NCI-H2029 treated with DMSO at 0.1 percent for 48 hours (cell line): Measurements from ENCODE around the gene CDC14C.
"Not testable (repeated sequence)": the region's sequence is repeated elsewhere in the genome, so short reads cannot be mapped to it uniquely, and the experiment has no call there.

Source experiments
- DNase-seq: peaks from one replicate; lab custom pipeline; 2025; lab: John Stamatoyannopoulos, UW

The CDC14C gene

GRCh38 chr7:48924433-48924832, at the start of gene CDC14C:
Gene CDC14C (plus strand): TSS chr7:48924547. CDS start chr7:48924673, 126 bp downstream.
- DNase-seq, result no peak

DNA sequence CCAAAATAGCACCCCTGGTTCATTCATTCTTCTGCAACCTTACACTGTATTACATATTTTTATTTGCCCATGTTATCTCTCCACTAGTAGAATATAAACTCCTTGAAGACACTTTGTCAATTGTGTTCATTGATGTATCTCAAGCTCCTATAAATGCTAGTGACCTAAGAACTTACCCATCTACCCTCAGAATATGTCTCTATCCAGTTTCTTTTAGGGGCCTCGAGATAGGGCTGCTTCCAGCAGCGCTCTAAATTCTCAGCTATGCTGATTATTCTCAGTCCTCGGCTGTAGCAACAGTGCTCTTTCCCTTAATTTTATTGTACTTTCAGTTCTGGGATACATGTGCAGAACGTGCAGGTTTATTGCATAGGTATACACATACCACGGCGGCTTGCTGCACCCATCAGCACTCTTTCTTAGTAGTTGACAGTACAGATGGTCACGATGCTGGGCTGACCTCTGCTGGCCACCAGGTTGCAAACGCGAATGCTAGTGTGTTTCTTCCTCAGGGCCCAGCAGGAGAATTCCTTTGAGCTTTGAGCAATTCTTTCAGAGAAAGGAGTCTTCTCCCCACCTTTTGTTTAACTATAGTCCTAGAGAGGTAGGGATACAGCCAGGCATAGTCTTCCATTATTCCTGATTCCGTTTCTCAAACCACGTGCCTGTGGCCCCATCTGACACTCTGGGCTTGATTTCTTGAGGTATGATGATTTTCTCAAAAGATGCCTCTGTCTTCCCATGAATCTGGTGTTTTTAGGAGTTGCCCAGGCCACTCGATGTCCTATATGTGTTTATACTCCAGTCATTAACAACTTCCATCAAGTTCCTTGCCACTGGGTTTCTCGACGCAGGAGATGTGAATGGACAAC, 49.1 kb upstream of the CDC14C start:
- peak; percentile 65 for DNase-seq

GRCh38 chr7:48876087-48876486, 48.3 kb upstream of the CDC14C start:
- DNase-seq, result no peak

DNA sequence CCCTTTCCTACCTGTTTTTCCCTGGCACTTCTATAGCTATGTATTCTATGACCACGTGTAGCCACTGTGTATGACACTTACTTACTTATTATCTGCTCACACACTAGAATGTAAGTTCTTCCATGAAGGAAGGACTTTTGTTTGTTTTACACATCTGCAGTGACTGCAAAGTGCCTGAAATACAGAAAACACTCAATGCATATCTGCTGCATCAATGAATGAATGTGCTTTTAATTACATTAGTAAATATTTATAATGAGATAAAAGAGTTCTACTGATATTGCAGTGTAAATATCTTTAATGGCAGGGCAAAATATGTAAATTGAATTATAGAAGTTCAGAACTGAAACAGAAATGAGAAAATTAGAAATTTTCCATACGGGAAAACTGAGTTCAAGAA, 43.5 kb upstream of the CDC14C start:
- DNase-seq, result no peak

DNA sequence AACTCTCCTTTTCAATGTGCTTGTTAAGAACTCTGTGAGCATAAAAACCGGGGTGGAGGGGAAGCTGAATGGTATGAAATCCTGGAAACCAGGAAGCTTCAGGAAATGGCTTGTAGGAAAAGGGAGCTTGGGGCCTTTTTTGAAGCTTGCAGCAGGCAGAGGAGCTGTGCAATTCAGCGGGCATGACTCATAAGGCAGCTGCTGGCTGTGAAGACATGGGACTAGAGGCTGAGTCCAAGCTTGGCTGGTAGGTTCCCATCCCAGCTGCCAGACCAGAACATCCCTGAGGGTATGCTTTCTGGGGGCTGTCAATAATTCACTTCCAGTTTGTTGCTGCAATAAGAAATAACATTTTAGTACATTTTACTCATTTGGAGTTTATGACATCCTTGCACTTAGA, 36.8 kb upstream of the CDC14C start:
- DNase-seq, result no peak

GRCh38 chr7:48894574-48894973, 29.8 kb upstream of the CDC14C start:
- no peak for DNase-seq

GRCh38 chr7:48899932-48900331, 24.4 kb upstream of the CDC14C start:
- DNase-seq, result no peak

DNA sequence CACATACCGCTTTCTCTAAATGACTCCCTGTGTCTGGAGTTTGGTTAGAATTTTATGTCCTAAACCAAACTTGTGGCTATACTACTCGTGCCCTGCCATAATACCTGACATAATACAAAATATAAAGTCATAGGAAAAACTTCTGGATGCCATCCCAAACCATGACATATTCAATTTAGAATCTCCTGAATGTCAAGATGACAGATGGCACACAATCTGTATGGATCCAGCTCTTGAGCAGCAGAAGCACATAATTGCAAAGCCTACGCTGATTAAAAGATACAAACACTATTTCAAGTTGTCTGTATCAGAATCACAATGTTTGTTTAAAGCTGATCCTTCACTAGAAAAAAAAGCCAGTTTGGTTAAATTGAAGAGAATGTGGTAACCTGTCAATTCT, 22.4 kb upstream of the CDC14C start:
- no peak for DNase-seq

GRCh38 chr7:48904975-48905374, 19.4 kb upstream of the CDC14C start:
- DNase-seq, result no peak

DNA sequence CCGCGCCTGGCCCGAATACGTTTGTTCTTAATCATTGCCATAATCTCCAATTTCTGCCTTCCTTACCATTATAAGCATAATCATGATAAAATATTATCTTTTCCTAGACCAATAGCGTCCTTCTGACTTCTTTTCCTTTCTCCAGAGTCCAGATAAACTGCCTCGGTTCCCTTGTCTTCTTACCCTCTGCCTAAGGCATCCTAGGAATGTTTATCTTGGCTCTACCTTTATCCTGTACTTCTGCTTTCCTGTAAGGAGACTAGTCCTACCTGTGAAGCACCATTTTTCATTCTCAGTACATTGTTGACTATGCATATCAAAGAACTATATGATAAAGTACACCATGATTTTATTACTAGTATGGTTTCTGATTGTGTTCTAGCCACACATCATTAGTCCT, 18.7 kb upstream of the CDC14C start:
- not testable (repeated sequence) for DNase-seq

GRCh38 chr7:48909887-48910286, 14.5 kb upstream of the CDC14C start:
- DNase-seq, result not testable (repeated sequence)

GRCh38 chr7:48931481-48931880, 7.1 kb downstream of the CDC14C start:
- no peak for DNase-seq

GRCh38 chr7:48932126-48932910, 8.0 kb downstream of the CDC14C start:
- no peak for DNase-seq

DNA sequence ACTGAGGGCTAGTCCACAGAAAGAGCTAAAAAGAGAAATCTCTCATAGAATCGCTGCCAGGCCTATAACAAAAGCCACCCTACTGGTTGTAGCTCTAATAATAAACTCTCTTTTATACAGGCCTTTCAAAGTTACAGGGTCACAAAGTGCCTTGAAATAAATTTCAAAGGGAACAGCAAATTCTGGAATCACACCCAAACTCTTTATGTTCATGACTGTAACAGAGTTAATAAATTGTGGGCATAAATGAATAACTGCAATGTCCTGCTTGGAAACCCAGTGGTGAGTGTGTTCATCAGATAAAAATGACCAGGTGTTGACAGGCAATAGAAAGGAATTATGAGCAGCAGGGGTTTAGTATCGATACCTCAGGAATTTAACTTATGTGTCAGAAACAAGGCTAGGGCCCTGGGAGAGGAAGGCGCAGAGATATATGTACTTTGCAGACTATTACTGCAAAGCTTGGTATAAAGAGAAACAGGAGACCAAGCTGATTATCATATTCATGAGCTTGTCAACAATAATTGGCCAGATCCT, 9.3 kb downstream of the CDC14C start:
- no peak for DNase-seq

GRCh38 chr7:48938539-48939295, 14.4 kb downstream of the CDC14C start:
- no peak for DNase-seq

GRCh38 chr7:48943279-48943990, 19.1 kb downstream of the CDC14C start:
- DNase-seq, result no peak

DNA sequence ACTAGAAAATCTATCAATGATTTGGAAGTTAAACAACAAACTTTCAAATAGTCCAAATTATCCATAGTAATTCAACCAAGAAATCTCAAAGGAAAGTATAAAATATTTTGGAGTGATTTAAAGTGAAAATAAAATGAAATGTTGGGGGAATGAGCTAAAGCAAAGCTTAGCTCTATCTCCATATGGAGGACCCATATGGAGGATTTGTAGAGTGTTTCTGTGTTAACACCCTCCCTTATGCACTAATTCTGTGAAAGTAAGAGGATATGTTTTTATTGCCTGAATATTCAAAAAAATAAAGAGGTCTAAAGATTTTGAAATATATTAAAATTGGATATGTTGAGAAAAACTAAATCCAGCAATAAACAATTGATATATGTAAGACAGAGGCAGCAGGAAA, 31.6 kb downstream of the CDC14C start:
- DNase-seq, result no peak

- DNase-seq, result no peak
These were observed 35.3 kb downstream of the CDC14C start for GRCh38 chr7:48959676-48960075.

GRCh38 chr7:48962821-48963505, 38.6 kb downstream of the CDC14C start:
- no peak for DNase-seq

GRCh38 chr7:48964074-48964473, 39.7 kb downstream of the CDC14C start:
- no peak for DNase-seq

DNA sequence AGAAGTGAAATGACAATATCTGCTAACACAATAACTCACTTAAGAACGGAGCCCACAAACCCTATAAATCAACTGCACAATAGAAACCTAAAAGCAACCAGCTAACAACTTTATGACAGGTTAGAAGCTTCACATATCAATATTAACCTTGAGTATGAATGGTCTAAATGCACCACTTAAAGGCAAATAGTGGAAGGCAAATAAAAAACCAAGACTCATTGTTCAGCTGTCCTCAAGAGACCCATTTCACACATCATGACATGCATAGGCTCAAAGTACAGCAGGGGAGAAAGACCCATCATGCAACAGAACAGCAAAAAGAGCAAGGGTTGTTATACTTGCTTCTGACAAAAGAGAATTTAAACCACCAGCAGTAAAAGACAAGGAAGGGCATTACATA, 46.8 kb downstream of the CDC14C start:
- DNase-seq, result no peak
